Measurements from ENCODE around the gene MSMP.

DNA sequence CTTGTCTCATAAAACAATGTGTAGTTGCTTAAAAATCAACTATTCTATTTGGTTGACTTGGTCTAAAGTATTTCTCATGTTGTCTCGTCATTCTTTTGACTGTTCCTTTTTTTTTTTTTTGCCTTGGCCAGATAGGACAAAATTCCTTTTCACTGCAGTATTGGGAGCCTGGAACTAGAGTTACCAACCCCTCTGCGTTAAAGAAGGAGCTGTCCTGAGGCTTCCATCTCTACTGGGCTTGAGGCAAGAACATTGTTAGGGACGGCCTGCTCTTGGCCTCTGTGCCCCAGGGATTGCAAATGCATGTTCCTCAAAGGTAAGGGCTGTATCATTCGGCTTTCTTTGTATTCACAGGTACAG, 35.9 kb upstream of the MSMP start:
- TF ChIP-seq, protein P1, sequence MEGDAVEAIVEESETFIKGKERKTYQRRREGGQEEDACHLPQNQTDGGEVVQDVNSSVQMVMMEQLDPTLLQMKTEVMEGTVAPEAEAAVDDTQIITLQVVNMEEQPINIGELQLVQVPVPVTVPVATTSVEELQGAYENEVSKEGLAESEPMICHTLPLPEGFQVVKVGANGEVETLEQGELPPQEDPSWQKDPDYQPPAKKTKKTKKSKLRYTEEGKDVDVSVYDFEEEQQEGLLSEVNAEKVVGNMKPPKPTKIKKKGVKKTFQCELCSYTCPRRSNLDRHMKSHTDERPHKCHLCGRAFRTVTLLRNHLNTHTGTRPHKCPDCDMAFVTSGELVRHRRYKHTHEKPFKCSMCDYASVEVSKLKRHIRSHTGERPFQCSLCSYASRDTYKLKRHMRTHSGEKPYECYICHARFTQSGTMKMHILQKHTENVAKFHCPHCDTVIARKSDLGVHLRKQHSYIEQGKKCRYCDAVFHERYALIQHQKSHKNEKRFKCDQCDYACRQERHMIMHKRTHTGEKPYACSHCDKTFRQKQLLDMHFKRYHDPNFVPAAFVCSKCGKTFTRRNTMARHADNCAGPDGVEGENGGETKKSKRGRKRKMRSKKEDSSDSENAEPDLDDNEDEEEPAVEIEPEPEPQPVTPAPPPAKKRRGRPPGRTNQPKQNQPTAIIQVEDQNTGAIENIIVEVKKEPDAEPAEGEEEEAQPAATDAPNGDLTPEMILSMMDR (conservative IDR thresholded peaks at IDR 0.05; ENCODE audit: low read length), result no peak
- TF ChIP-seq EZH2phosphoT487 (IDR thresholded peaks at IDR 0.05; ENCODE audit: borderline replicate concordance, low read depth, low read length), result no peak
